H1 (cell line): ENCODE measurements around the gene CRNN. TPM values are rescaled to one million over a fixed set of nuclear protein-coding genes. Genes with fewer than 3 reads are reported as not detected.

ENCODE experiments used
- CTCF ChIA-PET: fragments of 300-600 bp; sonication (Branson Sonifier 250); formaldehyde crosslinking; loops from one replicate; lab custom pipeline; 2021; ENCODE audit not compliant: partially characterized antibody; lab: Charles Lee
- POLR2A ChIA-PET: fragments of 300-600 bp; sonication (Branson Sonifier 250); formaldehyde crosslinking; loops from one replicate; lab custom pipeline; 2021; ENCODE audit warnings: inconsistent platforms; ENCODE audit not compliant: partially characterized antibody; lab: Charles Lee
- DNase-seq, 2 experiments: peaks; one replicate each; pipeline versions ENCODE4 v3.0.0 to v3.0.0-alpha.2; 2010 to 2022; ENCODE audit warnings: low spot score in 2 of 2, low read depth in 1 of 2, mixed read lengths in 1 of 2
- FAIRE-seq: peaks from 2 replicates; lab custom pipeline; 2011; peaks lifted over from hg19 to GRCh38; lab: Jason Lieb, UNC
- H2AFZ ChIP-seq: 2 replicates; pipeline ENCODE4 v1.8.1; 2012; ENCODE audit warnings: low read length, inconsistent platforms
- H2AK5ac ChIP-seq: 2 replicates; pipeline ENCODE4 v1.6.1; 2013; ENCODE audit warnings: low read depth, low read length
- H2BK120ac ChIP-seq: replicated peaks from 2 replicates; pipeline ENCODE3; 2013; ENCODE audit warnings: low read depth, low read length, inconsistent platforms
- H2BK12ac ChIP-seq: 2 replicates; pipeline ENCODE4 v1.6.1; 2013; ENCODE audit warnings: low read depth, low read length
- H2BK15ac ChIP-seq: 2 replicates; pipeline ENCODE4 v1.6.1; 2013; ENCODE audit warnings: low read length
- H2BK20ac ChIP-seq: 2 replicates; pipeline ENCODE4 v1.6.1; 2013; ENCODE audit warnings: low read length
- H2BK5ac ChIP-seq: 2 replicates; pipeline ENCODE4 v1.6.1; 2013; ENCODE audit warnings: low read depth, low read length
- H3K14ac ChIP-seq: 2 replicates; pipeline ENCODE4 v1.6.1; 2013; ENCODE audit warnings: inconsistent platforms; ENCODE audit not compliant: insufficient read length
- H3K18ac ChIP-seq: 2 replicates; pipeline ENCODE4 v1.6.1; 2013; ENCODE audit warnings: low read length; ENCODE audit errors: extremely low read depth
- H3K23ac ChIP-seq: 2 replicates; pipeline ENCODE4 v1.6.1; 2013; ENCODE audit warnings: inconsistent platforms; ENCODE audit not compliant: insufficient read length
- H3K23me2 ChIP-seq: 2 replicates; pipeline ENCODE4 v1.6.1; 2013; ENCODE audit warnings: low read depth, low read length
- H3K27ac ChIP-seq: 2 replicates; pipeline ENCODE4 v1.6.1; 2011; ENCODE audit warnings: low read depth, low read length, inconsistent platforms
- H3K27me3 ChIP-seq, 4 experiments: replicated peaks in 1 of 4; 1 replicate in 1 of 4; 2 replicates in 3 of 4; pipeline versions ENCODE4 v1.6.1 to v1.8.1; 2011 to 2013; ENCODE audit warnings: low read length in 3 of 4, mild to moderate bottlenecking in 3 of 4, inconsistent platforms in 2 of 4, mixed read lengths in 2 of 4, moderate library complexity in 1 of 4; ENCODE audit not compliant: control insufficient read depth in 3 of 4, insufficient read depth in 3 of 4; ENCODE audit errors: extremely low read depth in 1 of 4
- H3K36me3 ChIP-seq, 4 experiments: 2 replicates each; pipeline versions ENCODE4 v1.6.1 to v1.8.1; 2011 to 2013; ENCODE audit warnings: mild to moderate bottlenecking in 4 of 4, low read length in 3 of 4, moderate library complexity in 2 of 4, control low read depth in 1 of 4, inconsistent platforms in 1 of 4; ENCODE audit not compliant: insufficient read depth in 4 of 4, control insufficient read depth in 2 of 4
- H3K4ac ChIP-seq: replicated peaks from 2 replicates; pipeline ENCODE3; 2013; ENCODE audit warnings: low read length, low read depth, mixed read lengths, inconsistent platforms; ENCODE audit not compliant: insufficient read length
- H3K4me1 ChIP-seq, 4 experiments: replicated peaks in 1 of 4; 1 replicate in 1 of 4; 2 replicates in 3 of 4; pipeline versions ENCODE4 v1.6.1 to v1.8.1; 2011 to 2013; ENCODE audit warnings: low read length in 3 of 4, inconsistent platforms in 2 of 4, mixed read lengths in 1 of 4; ENCODE audit not compliant: insufficient read depth in 4 of 4, control insufficient read depth in 3 of 4
- H3K4me2 ChIP-seq, 2 experiments: 2 replicates each; pipeline versions ENCODE4 v1.6.1 to v1.8.1; 2011 to 2013; ENCODE audit warnings: low read depth in 2 of 2, low read length in 2 of 2, control low read depth in 1 of 2, inconsistent platforms in 1 of 2, mild to moderate bottlenecking in 1 of 2; ENCODE audit not compliant: insufficient read depth in 1 of 2
- H3K4me3 ChIP-seq, 4 experiments: fragments of 200-600, 300-600 bp in 1 of 4; sonication (generic), shearing (Covaris generic), sonication (Bioruptor Twin) in 1 of 4; 2 replicates each; pipeline versions ENCODE4 v1.5.1 to v1.8.1; 2011 to 2016; ENCODE audit warnings: low read length in 4 of 4, low read depth in 3 of 4, control low read depth in 2 of 4, inconsistent platforms in 2 of 4, mild to moderate bottlenecking in 2 of 4, mixed read lengths in 1 of 4, moderate library complexity in 1 of 4; ENCODE audit not compliant: insufficient read depth in 2 of 4; ENCODE audit errors: extremely low read depth in 1 of 4
- H3K56ac ChIP-seq: replicated peaks from 2 replicates; pipeline ENCODE3; 2013; ENCODE audit warnings: low read depth, mild to moderate bottlenecking, mixed read lengths, low read length, inconsistent platforms; ENCODE audit not compliant: insufficient read length
- H3K79me1 ChIP-seq: 2 replicates; pipeline ENCODE4 v1.6.1; 2013; ENCODE audit warnings: low read depth, low read length, control low read depth
- H3K79me2 ChIP-seq, 2 experiments: 2 replicates each; pipeline versions ENCODE4 v1.6.1 to v1.8.1; 2012 to 2013; ENCODE audit warnings: low read length in 2 of 2, mild to moderate bottlenecking in 2 of 2, inconsistent platforms in 1 of 2; ENCODE audit not compliant: insufficient read depth in 2 of 2, control insufficient read depth in 1 of 2
- H3K9ac ChIP-seq, 4 experiments: replicated peaks in 1 of 4; 1 replicate in 1 of 4; 2 replicates in 3 of 4; pipeline versions ENCODE4 v1.6.1 to v1.8.1; 2011 to 2013; ENCODE audit warnings: low read depth in 3 of 4, low read length in 3 of 4, control low read depth in 2 of 4, mild to moderate bottlenecking in 2 of 4, moderate library complexity in 2 of 4, inconsistent platforms in 1 of 4; ENCODE audit errors: extremely low read depth in 1 of 4
- H3K9me3 ChIP-seq, 2 experiments: 2 replicates each; pipeline versions ENCODE4 v1.6.1 to v1.8.1; 2012 to 2013; ENCODE audit warnings: mild to moderate bottlenecking in 2 of 2, moderate library complexity in 2 of 2, control low read depth in 1 of 2, inconsistent platforms in 1 of 2, low read depth in 1 of 2, low read length in 1 of 2, mixed read lengths in 1 of 2; ENCODE audit not compliant: insufficient read depth in 2 of 2
- H4K20me1 ChIP-seq, 2 experiments: replicated peaks in 1 of 2; 2 replicates each; pipeline versions ENCODE3 to v1.8.1; 2011 to 2013; ENCODE audit warnings: inconsistent platforms in 2 of 2, low read length in 2 of 2, mild to moderate bottlenecking in 1 of 2; ENCODE audit not compliant: insufficient read depth in 2 of 2, control insufficient read depth in 1 of 2
- H4K5ac ChIP-seq: 2 replicates; pipeline ENCODE4 v1.6.1; 2013; ENCODE audit warnings: low read length, low read depth, mixed read lengths, inconsistent platforms; ENCODE audit not compliant: insufficient read length
- H4K8ac ChIP-seq: 2 replicates; pipeline ENCODE4 v1.8.0; 2013; ENCODE audit warnings: mild to moderate bottlenecking, moderate library complexity, low read length, inconsistent platforms; ENCODE audit not compliant: insufficient read depth; ENCODE audit errors: extremely low read depth
- H4K91ac ChIP-seq: replicated peaks from 2 replicates; pipeline ENCODE3; 2013; ENCODE audit warnings: low read length, mixed read lengths, inconsistent platforms; ENCODE audit not compliant: insufficient read length
- ATF2 ChIP-seq: IDR thresholded peaks from 2 replicates; pipeline ENCODE4 v1.6.1; 2012; ENCODE audit warnings: low read length, inconsistent platforms
- BRCA1 ChIP-seq: IDR thresholded peaks from 2 replicates; pipeline ENCODE4 v1.6.1; 2012; ENCODE audit warnings: low read depth, low read length, improper control_type of control experiment
- CBX8 ChIP-seq: fragments of 300-800, 300-1000 bp; sonication (generic); IDR thresholded peaks from 2 replicates; pipeline ENCODE4 v1.7.1; 2016; ENCODE audit warnings: low read depth, low read length, borderline replicate concordance
- CEBPB ChIP-seq: IDR thresholded peaks from 2 replicates; pipeline ENCODE4 v1.6.1; 2012; ENCODE audit warnings: low read depth, low read length
- CTCF ChIP-seq, 3 experiments: IDR thresholded peaks; 1 replicate in 2 of 3; 2 replicates in 1 of 3; pipeline versions ENCODE4 v1.5.1 to v1.6.1; 2011; ENCODE audit warnings: low read length in 3 of 3, mild to moderate bottlenecking in 3 of 3, inconsistent platforms in 2 of 3, low read depth in 1 of 3, moderate library complexity in 1 of 3; ENCODE audit not compliant: insufficient read depth in 1 of 3; ENCODE audit errors: control extremely low read depth in 1 of 3
- E2F6 ChIP-seq: IDR thresholded peaks from 2 replicates; pipeline ENCODE4 v1.6.1; 2012; ENCODE audit warnings: inconsistent platforms
- EGR1 ChIP-seq: IDR thresholded peaks from 2 replicates; pipeline ENCODE4 v1.6.1; 2011; ENCODE audit warnings: low read depth, low read length, borderline replicate concordance
- JUND ChIP-seq: IDR thresholded peaks from 2 replicates; pipeline ENCODE4 v1.6.1; 2011; ENCODE audit warnings: mild to moderate bottlenecking, improper control_type of control experiment, low read length
- MAFK ChIP-seq: IDR thresholded peaks from 2 replicates; pipeline ENCODE4 v1.6.1; 2012; ENCODE audit warnings: low read depth, mild to moderate bottlenecking, improper control_type of control experiment, low read length
- SIX5 ChIP-seq: IDR thresholded peaks from 2 replicates; pipeline ENCODE4 v1.6.1; 2011; ENCODE audit warnings: mild to moderate bottlenecking, low read depth, low read length
- SP4 ChIP-seq: IDR thresholded peaks from 2 replicates; pipeline ENCODE4 v1.6.1; 2012; ENCODE audit warnings: low read length, inconsistent platforms
- WGBS, 2 experiments: shearing (Covaris generic) in 1 of 2; methylation state at CpG; one replicate each; pipeline versions ENCODE4 v1.1.6 to v1.1.7; 2013 to 2015; ENCODE audit warnings: low lambda C conversion rate in 2 of 2, mixed read lengths in 2 of 2, inconsistent platforms in 1 of 2, low coverage in 1 of 2, missing lambda C conversion rate in 1 of 2; ENCODE audit not compliant: insufficient replicate concordance in 2 of 2, insufficient coverage in 1 of 2, insufficient read length in 1 of 2; ENCODE audit errors: extremely low coverage in 1 of 2, missing lambda C conversion rate in 1 of 2; 5-methylcytosine and 5-hydroxymethylcytosine counted together
- polyA plus RNA-seq, 7 experiments: library from polyadenylated mRNA; depleted of rRNA in 3 of 7; stranded (reverse) in 5 of 7; unstranded in 2 of 7; fragments of >200 nt in 5 of 7; fragments of 200-250 nt in 2 of 7; gene quantifications; 1 replicate in 5 of 7; 2 replicates in 1 of 7; 4 replicates in 1 of 7; pipeline versions ENCODE4 v1.2.1 to v1.2.3, GENCODE V29; 2011 to 2013; ENCODE audit warnings: missing spikeins in 2 of 7, mixed read lengths in 2 of 7
- total RNA-seq: library from RNA; stranded (reverse); fragmentation: NEBNext Ultra II Directional; extraction: Animal tissue kit (Norgen Biotek cat#: 25700); gene quantifications from 2 replicates; pipeline ENCODE4 v1.2.1, GENCODE V29; 2021

CRNN gene
- total and polyA plus RNA-seq, 2 of the 8 experiments (the other 6 are each of a cell fraction or from before 2014, with no cell fraction given) = not detected

GRCh38 chr1:152394151-152394550 is 19.9 kb downstream of the CRNN start:
- no peak overlapping the region for H3K27ac ChIP-seq
- H4K5ac ChIP-seq = no peak overlapping the region
- no peak overlapping the region for H3K4me2 ChIP-seq
- H3K4ac ChIP-seq = no peak overlapping the region
- DNase-seq (no peak), FAIRE-seq (no peak)
- H2BK12ac ChIP-seq = no peak overlapping the region
- H4K8ac ChIP-seq = no peak overlapping the region
- no peak overlapping the region for H2BK5ac ChIP-seq
- H3K36me3 ChIP-seq = no peaks in the 10 kb centered on the region
- no peak overlapping the region for H2BK15ac ChIP-seq
- no peaks in the 10 kb centered on the region for H4K20me1 ChIP-seq
- H3K56ac ChIP-seq = no peak overlapping the region
- H3K79me2 ChIP-seq = no peaks in the 10 kb centered on the region
- H3K4me1 ChIP-seq = no peaks in the 10 kb centered on the region
- no peak overlapping the region for H2AFZ ChIP-seq
- no peaks in the 10 kb centered on the region for H3K27me3 ChIP-seq
- H2BK120ac ChIP-seq = no peak overlapping the region
- H3K18ac ChIP-seq = no peak overlapping the region
- H3K79me1 ChIP-seq = no peaks in the 10 kb centered on the region
- CTCF ChIA-PET = no interaction called here
- POLR2A ChIA-PET = no interaction called here
- H3K9ac ChIP-seq = no peak overlapping the region
- peaks cover 77 to 81% of the 10 kb centered on the region in 2 experiments for H3K9me3 ChIP-seq
- WGBS, 2 experiments = 35% methylated on average over 1 of the region's 1 CpG; no CpG with 5 or more reads in 1 of the 2 experiments
- H4K91ac ChIP-seq = no peak overlapping the region
- no peak overlapping the region for H3K4me3 ChIP-seq
- H3K23ac ChIP-seq = no peak overlapping the region
- no peak overlapping the region for H3K14ac ChIP-seq
- H2BK20ac ChIP-seq = no peak overlapping the region
- H3K23me2 ChIP-seq = no peaks in the 10 kb centered on the region
- no peak overlapping the region for H2AK5ac ChIP-seq
- TF ChIP-seq MAFK (no peak), JUND (no peak), CBX8 (no peak), EGR1 (no peak), SP4 (no peak), BRCA1 (no peak), E2F6 (no peak), ATF2 (no peak), SIX5 (no peak), CTCF (IDR thresholded peaks at IDR 0.05; ENCODE audit: control extremely low read depth in 1 of 3, insufficient read depth in 1 of 3, low read depth in 1 of 3, low read length in 3 of 3) (no peak), CEBPB (no peak)
